Endothelial cell (in vitro differentiated cells): Measurements from ENCODE around the gene LRRFIP1. TPM values are rescaled to one million over a fixed set of nuclear protein-coding genes. Genes with fewer than 3 reads are reported as not detected.

ENCODE experiments used
- DNase-seq: peaks from one replicate; pipeline ENCODE4 v3.0.0; 2021; ENCODE audit warnings: low spot score
- H3K27ac Mint-ChIP-seq: one replicate; pipeline ENCODE4 v1.8.0; 2021; ENCODE audit warnings: mixed read lengths, inconsistent platforms; ENCODE audit not compliant: unreplicated experiment
- H3K27me3 Mint-ChIP-seq: one replicate; pipeline ENCODE4 v1.8.0; 2021; ENCODE audit warnings: mild to moderate bottlenecking, moderate library complexity, mixed read lengths, inconsistent platforms; ENCODE audit not compliant: unreplicated experiment
- H3K36me3 Mint-ChIP-seq: one replicate; pipeline ENCODE4 v1.8.0; 2021; ENCODE audit warnings: mild to moderate bottlenecking, low read depth, mixed read lengths, inconsistent platforms; ENCODE audit not compliant: unreplicated experiment
- H3K4me1 Mint-ChIP-seq: one replicate; pipeline ENCODE4 v1.8.0; 2021; ENCODE audit warnings: mild to moderate bottlenecking, mixed read lengths, inconsistent platforms; ENCODE audit not compliant: unreplicated experiment
- H3K4me3 Mint-ChIP-seq: one replicate; pipeline ENCODE4 v1.8.0; 2021; ENCODE audit warnings: mild to moderate bottlenecking, mixed read lengths, inconsistent platforms; ENCODE audit not compliant: unreplicated experiment
- H3K9me3 Mint-ChIP-seq: one replicate; pipeline ENCODE4 v1.8.0; 2021; ENCODE audit warnings: mixed read lengths, inconsistent platforms; ENCODE audit not compliant: unreplicated experiment
- CTCF ChIP-seq: fragments of 200-600 bp; sonication (generic); IDR thresholded peaks from one replicate; pipeline ENCODE4 v1.5.0; 2021; ENCODE audit warnings: antibody characterized with exemption; ENCODE audit not compliant: unreplicated experiment
- total RNA-seq: library from RNA; stranded (reverse); fragmentation: NEBNext Ultra II Directional; extraction: Animal tissue kit (Norgen Biotek cat#: 25700); gene quantifications from one replicate; pipeline ENCODE4 v1.2.1, GENCODE V29; 2021; ENCODE audit not compliant: unreplicated experiment

Gene LRRFIP1
- total RNA-seq, 1 donor from 2014 or later, result 105 TPM

GRCh38 chr2:237647176-237648015 is 20.0 kb downstream of the LRRFIP1 start:
- no peak for DNase-seq
- TF ChIP-seq CTCF, result no peak

GRCh38 chr2:237648016-237648381 is 20.6 kb downstream of the LRRFIP1 start:
- Mint-ChIP-seq H3K27ac (peak overlapping the region; percentile 2), H3K36me3 (peaks cover 25% of the 10 kb centered on the region), H3K27me3 (peaks cover 5% of the 10 kb centered on the region), H3K4me1 (peaks cover 49% of the 10 kb centered on the region), H3K9me3 (no peaks in the 10 kb centered on the region), H3K4me3 (no peak overlapping the region)
- no peak for TF ChIP-seq CTCF
- DNase-seq, result no peak

More at GRCh38 chr2:237647176-237648015, 20.0 kb downstream of the LRRFIP1 start:
- Mint-ChIP-seq H3K9me3 (no peaks in the 10 kb centered on the region), H3K27ac (no peak overlapping the region), H3K27me3 (peaks cover 5% of the 10 kb centered on the region), H3K4me3 (no peak overlapping the region), H3K36me3 (peaks cover 20% of the 10 kb centered on the region), H3K4me1 (peaks cover 49% of the 10 kb centered on the region)

- peaks cover 34% of the 10 kb centered on the region for H3K4me1 Mint-ChIP-seq
- H3K36me3 Mint-ChIP-seq, result peaks cover 28% of the 10 kb centered on the region
- no peak for DNase-seq
- H3K27me3 Mint-ChIP-seq, result peaks cover 4% of the 10 kb centered on the region
- no peak for TF ChIP-seq CTCF
- H3K9me3 Mint-ChIP-seq, result no peaks in the 10 kb centered on the region
- H3K27ac Mint-ChIP-seq, result no peak overlapping the region
- H3K4me3 Mint-ChIP-seq, result peak overlapping the region; percentile 10
Measured at GRCh38 chr2:237649541-237650454, 22.4 kb downstream of the LRRFIP1 start.

GRCh38 chr2:237650455-237650850 is 23.1 kb downstream of the LRRFIP1 start:
- Mint-ChIP-seq H3K36me3 (peaks cover 28% of the 10 kb centered on the region), H3K9me3 (no peaks in the 10 kb centered on the region), H3K27ac (no peak overlapping the region), H3K4me1 (peaks cover 32% of the 10 kb centered on the region), H3K27me3 (peaks cover 3% of the 10 kb centered on the region), H3K4me3 (no peak overlapping the region)
- TF ChIP-seq CTCF, result no peak
- DNase-seq, result no peak
